Activated CD4-positive, alpha-beta T cell treated with anti-CD3 and anti-CD28 coated beads, Interleukin-10, Interleukin-2, amounts not matched to agents 100 ng/mL and 50 ng/mL, durations not matched to agents 16 hours and 8 hours (primary cell): Measurements from ENCODE around the gene DERL3.

Experiments
- DNase-seq: peaks from one replicate; pipeline ENCODE4 v3.0.0-alpha.2; 2020

DERL3 gene

GRCh38 chr22:23846081-23846469, 7.3 kb upstream of the DERL3 start:
- no peak for DNase-seq

- DNase-seq, result no peak
These were observed 6.7 kb upstream of the DERL3 start for GRCh38 chr22:23845265-23846080.

- no peak for DNase-seq
These were observed 6.0 kb upstream of the DERL3 start for GRCh38 chr22:23844739-23845202.

- no peak for DNase-seq
These were observed 3.8 kb upstream of the DERL3 start for GRCh38 chr22:23842599-23842998.

- DNase-seq, result no peak
These were observed 3.1 kb upstream of the DERL3 start for GRCh38 chr22:23841736-23842445.

DNA sequence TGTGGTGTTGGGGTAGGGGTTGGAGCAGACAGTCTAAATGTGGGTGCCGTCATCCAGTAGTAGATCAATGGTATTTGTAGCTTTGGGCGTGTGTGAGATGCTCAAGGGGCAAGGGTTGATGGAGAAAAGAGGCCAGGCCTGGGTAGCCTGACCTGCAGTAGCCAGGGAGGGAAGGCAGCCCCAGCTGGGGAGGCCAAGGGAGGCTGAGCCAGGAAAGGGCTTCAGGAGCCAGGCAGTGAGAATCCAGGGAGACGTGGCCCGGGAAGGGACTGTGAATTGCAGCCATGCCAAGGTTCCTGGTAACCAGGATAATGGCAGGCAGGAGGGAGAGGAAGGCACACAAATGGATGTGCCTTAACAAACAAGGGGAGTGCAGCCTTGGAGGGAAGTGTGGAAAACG, 2.5 kb upstream of the DERL3 start:
- DNase-seq, result no peak

- no peak for DNase-seq
These were observed 1.2 kb upstream of the DERL3 start for GRCh38 chr22:23840026-23840425.

GRCh38 chr22:23837911-23838680, 710 bp downstream of the DERL3 start:
- DNase-seq, result no peak

- DNase-seq, result no peak
These were observed 1.3 kb downstream of the DERL3 start for GRCh38 chr22:23837496-23837859.

GRCh38 chr22:23836692-23837495, 1.9 kb downstream of the DERL3 start:
- no peak for DNase-seq

DNA sequence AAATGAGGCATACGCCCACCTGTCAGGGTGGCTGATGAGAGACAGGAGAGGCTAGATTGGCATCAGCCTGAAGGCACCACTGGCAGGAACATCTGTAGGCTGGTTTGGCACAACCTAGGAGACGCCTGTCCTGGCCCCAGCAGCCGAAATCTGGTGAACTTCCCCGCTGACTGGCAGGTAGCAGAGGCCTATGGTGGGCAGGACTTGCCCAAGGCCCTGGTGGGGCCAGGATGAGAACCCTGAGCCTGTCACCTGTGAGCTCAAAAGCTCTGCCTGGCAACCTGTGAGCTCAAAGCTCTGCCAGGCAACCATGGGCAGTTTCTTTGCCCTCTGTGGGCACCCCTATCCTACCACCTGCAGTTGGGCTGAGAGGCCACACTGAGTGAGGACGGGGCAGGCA, 2.5 kb downstream of the DERL3 start:
- DNase-seq, result no peak

DNA sequence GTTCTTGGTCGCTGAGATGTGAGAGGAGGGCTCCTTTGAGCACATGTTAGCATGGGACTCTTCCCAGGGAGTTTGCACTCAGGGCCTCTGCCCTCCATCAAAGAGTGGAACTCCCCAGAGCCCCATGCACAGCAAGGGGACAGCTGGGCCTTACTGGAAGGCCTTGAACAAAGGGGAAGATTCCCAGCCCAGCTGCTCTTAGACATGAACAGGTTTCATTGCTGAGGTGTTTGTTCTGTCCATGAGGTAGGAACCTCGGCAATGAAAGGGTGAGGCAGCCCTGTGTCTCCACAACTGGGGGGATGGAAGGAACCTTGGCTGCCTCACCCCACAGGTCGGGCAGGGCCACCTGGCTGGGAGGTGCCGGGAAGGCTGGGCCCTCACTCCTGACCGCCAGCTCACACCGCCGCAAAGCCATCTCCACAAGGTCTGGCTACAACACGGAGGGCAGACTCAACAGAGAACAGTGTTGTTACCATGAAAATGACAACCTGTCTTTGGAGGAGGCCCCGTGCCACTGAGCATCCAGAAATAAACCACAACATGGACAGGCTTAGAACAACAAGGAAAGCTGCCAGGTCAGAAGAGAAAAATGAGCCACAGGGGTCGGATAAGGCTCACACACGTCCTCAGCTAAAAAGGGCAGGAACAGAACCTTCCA, 3.2 kb downstream of the DERL3 start:
- no peak for DNase-seq

DNA sequence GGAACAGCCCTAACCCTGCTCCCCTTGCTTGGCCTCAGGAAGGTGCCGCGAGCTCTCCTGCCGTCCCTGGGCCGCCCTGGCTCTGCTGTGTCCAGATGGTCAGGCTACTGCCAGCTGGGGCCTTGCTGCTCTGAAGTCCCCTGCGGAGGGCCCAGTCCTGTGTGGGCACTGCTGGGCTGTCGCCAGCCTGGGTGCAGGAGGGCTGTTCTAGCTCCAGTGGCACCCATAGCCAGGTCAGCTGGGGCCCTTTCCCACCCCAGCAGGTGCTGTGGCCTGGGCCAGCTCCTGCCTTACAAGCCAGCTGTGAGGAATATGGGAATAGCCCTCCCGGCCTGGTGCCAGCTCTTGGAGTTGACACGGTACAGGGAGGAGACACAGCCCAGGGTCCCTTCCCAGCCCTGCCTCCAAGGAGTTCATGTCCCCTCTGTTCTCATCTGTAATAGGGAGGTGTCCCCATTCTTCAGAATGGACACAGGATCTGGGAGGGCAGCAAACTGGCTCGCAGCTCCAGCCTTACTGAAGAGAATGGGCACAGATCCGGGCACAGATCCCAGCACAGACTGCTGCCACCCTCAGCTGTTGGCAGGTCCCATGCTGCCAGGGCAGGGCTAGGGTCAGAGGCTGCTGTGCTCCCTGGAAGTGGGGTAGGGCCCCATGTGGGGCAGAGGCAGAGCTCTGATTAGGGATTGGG, 3.9 kb downstream of the DERL3 start:
- no peak for DNase-seq

- no peak for DNase-seq
These were observed 4.4 kb downstream of the DERL3 start for GRCh38 chr22:23834406-23834792.

DNA sequence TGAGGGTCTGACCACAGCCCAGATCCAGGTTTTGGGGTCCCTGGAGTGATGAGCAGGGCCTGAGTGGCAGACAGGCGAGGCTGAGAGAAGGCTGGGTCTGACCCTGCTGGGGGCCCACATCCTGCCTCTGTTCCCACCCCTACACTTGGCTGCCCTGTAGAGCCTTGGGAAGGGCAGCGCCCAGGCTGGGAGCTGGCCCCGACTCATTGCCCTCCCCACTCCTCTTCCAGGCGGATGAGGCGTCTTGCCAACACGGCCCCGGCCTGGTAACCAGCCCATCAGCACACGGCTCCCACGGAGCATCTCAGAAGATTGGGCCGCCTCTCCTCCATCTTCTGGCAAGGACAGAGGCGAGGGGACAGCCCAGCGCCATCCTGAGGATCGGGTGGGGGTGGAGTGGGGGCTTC, 4.9 kb downstream of the DERL3 start:
- DNase-seq, result no peak

DNA sequence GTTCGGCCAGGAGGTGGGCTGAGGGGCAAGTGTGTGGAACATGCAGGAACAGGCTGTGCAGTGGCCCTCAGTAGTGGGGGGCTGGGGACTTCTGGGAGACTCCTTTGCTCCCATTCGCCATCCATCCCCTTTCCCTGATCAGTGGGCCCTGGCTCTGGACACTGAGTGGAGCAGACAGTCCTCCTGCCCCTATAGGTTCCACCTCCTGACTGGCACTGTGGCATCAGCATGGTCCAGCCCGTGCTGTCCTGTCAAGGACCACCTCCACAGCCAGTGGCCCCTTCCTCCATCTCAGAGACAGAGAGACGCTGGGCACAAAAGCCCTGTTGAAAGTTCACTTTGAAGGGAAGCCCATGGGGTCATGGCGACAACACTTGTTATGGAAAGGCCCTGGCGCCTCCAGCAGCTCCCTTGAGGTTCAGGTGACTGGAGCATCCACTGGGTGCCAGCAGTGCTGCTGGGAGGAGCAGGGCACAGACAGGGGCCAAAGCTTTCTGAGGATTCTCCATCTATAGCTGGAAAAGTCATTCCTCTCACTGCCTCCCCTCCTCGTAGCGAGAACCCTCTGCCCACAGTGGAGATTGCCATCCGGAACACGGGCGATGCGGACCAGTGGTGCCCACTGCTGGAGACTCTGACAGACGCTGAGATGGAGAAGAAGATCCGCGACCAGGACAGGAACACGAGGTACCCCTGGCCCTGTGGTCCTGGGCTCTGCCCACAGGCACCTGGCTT, 5.6 kb downstream of the DERL3 start:
- DNase-seq, result no peak

DNA sequence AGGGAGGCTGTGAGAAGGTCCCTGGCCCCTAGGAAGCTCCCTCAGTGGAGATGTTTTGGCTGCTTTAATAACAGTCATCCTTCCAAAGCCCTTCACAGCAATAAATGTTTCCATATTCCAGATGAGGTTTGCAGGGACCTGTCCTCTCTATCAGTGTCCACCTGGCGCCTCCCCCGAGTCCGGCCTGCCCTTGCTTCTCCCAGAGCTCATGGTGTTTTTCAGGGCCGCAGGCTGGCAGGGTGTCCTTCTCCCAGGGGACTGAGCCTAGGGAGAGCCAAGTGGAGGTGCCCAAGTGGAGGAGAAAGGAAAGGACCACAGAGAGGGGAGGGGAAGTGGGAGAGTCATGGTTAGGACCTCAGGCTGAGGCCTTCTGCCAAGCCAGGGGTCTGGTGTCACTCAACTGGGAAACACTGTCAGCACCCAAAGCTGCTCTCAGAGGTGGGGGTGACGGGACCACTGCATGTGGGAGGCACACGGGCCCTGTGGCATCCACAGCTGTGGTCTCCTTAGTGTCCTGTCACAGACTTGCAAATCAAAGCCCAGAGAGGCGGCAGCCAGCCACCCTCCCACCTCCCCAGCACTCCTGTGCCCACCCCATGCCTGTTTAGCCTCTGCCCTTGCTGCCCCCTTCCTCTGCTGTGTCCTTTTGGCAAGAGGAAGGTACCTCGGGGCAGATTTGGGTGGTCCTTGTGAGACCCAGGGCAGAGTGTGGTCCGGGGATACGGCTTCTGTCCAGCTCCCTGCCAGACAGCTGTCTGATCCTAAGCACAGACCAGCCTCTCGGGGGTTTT, 6.4 kb downstream of the DERL3 start:
- no peak for DNase-seq

DNA sequence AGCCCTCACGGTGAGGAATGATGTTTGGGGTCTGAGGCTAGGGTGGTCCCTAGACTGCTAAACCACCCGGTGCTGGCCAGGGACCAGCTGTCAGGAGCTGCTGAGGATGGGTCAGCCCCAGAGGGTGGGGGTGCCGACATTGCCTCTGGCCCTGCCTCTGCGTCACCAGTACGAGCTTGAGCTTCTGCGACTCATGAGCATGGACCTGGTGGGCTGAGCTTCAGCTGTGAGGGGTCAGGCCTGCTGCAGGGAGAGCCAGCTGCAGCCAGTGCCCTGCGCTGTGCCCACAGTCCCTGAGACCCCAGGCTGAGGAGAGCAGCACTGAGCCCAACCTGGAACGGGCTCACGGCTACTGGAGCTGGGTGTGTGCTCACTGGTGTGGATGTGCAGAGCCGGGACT, 7.0 kb downstream of the DERL3 start:
- no peak for DNase-seq

DNA sequence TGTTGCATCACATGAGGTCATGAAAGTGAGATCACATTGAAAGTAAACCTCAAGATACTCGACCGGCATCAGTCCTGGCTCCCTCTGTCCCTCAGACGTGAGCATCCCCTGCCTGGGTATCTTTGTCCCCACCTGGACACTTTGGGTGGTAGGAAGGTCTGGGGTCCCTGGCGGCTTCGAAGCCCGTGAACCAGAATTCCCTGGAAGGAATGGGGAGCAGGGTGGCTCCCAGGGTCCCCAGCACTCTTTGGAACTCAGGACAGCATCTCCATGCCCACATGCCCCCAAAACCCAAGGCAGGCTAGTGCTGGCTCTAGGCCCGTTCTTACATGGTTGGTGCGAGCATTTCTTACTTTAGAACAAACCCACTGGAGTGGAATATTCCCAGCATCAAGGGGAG, 7.5 kb downstream of the DERL3 start:
- DNase-seq, result no peak

- no peak for DNase-seq
These were observed 8.9 kb downstream of the DERL3 start for GRCh38 chr22:23829845-23830372.
